GM12878 (cell line): ENCODE measurements around the gene ACO1. TPM values are rescaled to one million over a fixed set of nuclear protein-coding genes. Genes with fewer than 3 reads are reported as not detected.

Experiments used
- ATAC-seq: fragments of 200-7000 bp; cut with Tn5 transposase; 3 replicates; pipeline ENCODE4 v1.9.1; 2020; ENCODE audit warnings: mild to moderate bottlenecking, moderate library complexity
- Bru-seq: library from RNA; stranded (reverse); fragments of 400-500 nt; gene quantifications from one replicate; lab custom pipeline; 2021; lab: Mats Ljungman, UMichigan
- BruChase-seq, 2 experiments: library from RNA; stranded (reverse); fragments of 400-500 nt; gene quantifications; one replicate each; lab custom pipeline; 2021; lab: Mats Ljungman, UMichigan
- BruUV-seq: library from RNA; stranded (reverse); fragments of 400-500 nt; replicated peaks from 2 replicates; lab custom pipeline; 2021; lab: Mats Ljungman, UMichigan
- CTCF ChIA-PET: fragments of 300-600 bp; sonication (Branson Sonifier 250); formaldehyde crosslinking; extraction: SDS; loops from one replicate; lab custom pipeline; 2021; ENCODE audit warnings: inconsistent platforms; lab: Yijun Ruan, JAX
- POLR2A ChIA-PET: fragments of 350-600 bp; formaldehyde crosslinking; extraction: SDS; loops from one replicate; lab custom pipeline; 2021; ENCODE audit warnings: inconsistent platforms; lab: Charles Lee
- RAD21 ChIA-PET: fragments of 300-600 bp; sonication (Branson Sonifier 250); formaldehyde crosslinking; loops from one replicate; lab custom pipeline; 2023; ENCODE audit warnings: antibody characterized with exemption; ENCODE audit not compliant: unreplicated experiment; lab: Charles Lee
- SMC1A ChIA-PET: fragments of 300-600 bp; sonication (Branson Sonifier 250); formaldehyde crosslinking; loops from one replicate; lab custom pipeline; 2023; ENCODE audit not compliant: unreplicated experiment, uncharacterized antibody; lab: Charles Lee
- DNase-seq: peaks from one replicate; pipeline ENCODE4 v3.0.0-alpha.2; 2011; ENCODE audit warnings: low read depth, low spot score
- FAIRE-seq: peaks from 3 replicates; lab custom pipeline; 2011; peaks lifted over from hg19 to GRCh38; lab: Jason Lieb, UNC
- H2AFZ ChIP-seq: 2 replicates; pipeline ENCODE4 v1.6.0; 2011; ENCODE audit warnings: low read depth, low read length, control low read depth; ENCODE audit not compliant: control insufficient read depth
- H3K27ac ChIP-seq: 2 replicates; pipeline ENCODE4 v1.5.1; 2011; ENCODE audit warnings: control low read depth; ENCODE audit not compliant: control insufficient read depth, insufficient read depth
- H3K27me3 ChIP-seq, 2 experiments: replicated peaks in 1 of 2; 2 replicates each; pipeline versions ENCODE4 v1.6.0 to v1.6.1; 2011; ENCODE audit warnings: low read length in 1 of 2; ENCODE audit not compliant: control insufficient read depth in 2 of 2, insufficient read depth in 2 of 2
- H3K36me3 ChIP-seq, 2 experiments: 2 replicates each; pipeline ENCODE4 v1.5.1; 2011; ENCODE audit warnings: low read length in 1 of 2; ENCODE audit not compliant: control insufficient read depth in 2 of 2, insufficient read depth in 2 of 2
- H3K4me1 ChIP-seq: 2 replicates; pipeline ENCODE4 v1.6.1; 2011; ENCODE audit warnings: mild to moderate bottlenecking, low read length, moderate library complexity, mixed read lengths; ENCODE audit not compliant: control insufficient read depth, insufficient read depth
- H3K4me2 ChIP-seq: 2 replicates; pipeline ENCODE4 v1.6.0; 2011; ENCODE audit warnings: control low read depth; ENCODE audit not compliant: control insufficient read depth, insufficient read depth
- H3K4me3 ChIP-seq: fragments of 200-600 bp; sonication (generic); 2 replicates; pipeline ENCODE4 v1.5.1; 2016
- H3K79me2 ChIP-seq: 2 replicates; pipeline ENCODE4 v1.6.0; 2011; ENCODE audit warnings: low read length; ENCODE audit not compliant: control insufficient read depth, insufficient read depth
- H3K9ac ChIP-seq: 2 replicates; pipeline ENCODE4 v1.8.0; 2011; ENCODE audit warnings: low read length, control low read depth, mixed read lengths; ENCODE audit not compliant: control insufficient read depth, insufficient read depth
- H3K9me3 ChIP-seq: replicated peaks from 3 replicates; pipeline ENCODE4 v1.5.1; 2011; ENCODE audit warnings: mild to moderate bottlenecking, low read length; ENCODE audit not compliant: control insufficient read depth, insufficient read depth
- H4K20me1 ChIP-seq: 2 replicates; pipeline ENCODE4 v1.6.0; 2011; ENCODE audit not compliant: control insufficient read depth, insufficient read depth
- BMI1 ChIP-seq: fragments of 450-650 bp; IDR thresholded peaks from 2 replicates; pipeline ENCODE4 v1.6.1; 2016; ENCODE audit warnings: mild to moderate bottlenecking, moderate library complexity, borderline replicate concordance
- E4F1 ChIP-seq: fragments of 450-650 bp; IDR thresholded peaks from 2 replicates; pipeline ENCODE4 v1.6.1; 2018; ENCODE audit warnings: borderline replicate concordance, mild to moderate bottlenecking; ENCODE audit not compliant: partially characterized antibody
- EGR1 ChIP-seq, 2 experiments: IDR thresholded peaks; 1 replicate in 1 of 2; 2 replicates in 1 of 2; pipeline ENCODE4 v1.6.1; 2011 to 2012; ENCODE audit warnings: low read depth in 2 of 2, low read length in 2 of 2, borderline replicate concordance in 1 of 2, mild to moderate bottlenecking in 1 of 2, moderate library complexity in 1 of 2
- ESRRA ChIP-seq: IDR thresholded peaks from 2 replicates; pipeline ENCODE4 v1.6.1; 2012; ENCODE audit warnings: mild to moderate bottlenecking, low read length, improper control_type of control experiment
- ETV6 ChIP-seq, 2 experiments: fragments of 450-650 bp in 1 of 2; IDR thresholded peaks in 1 of 2; conservative IDR thresholded peaks in 1 of 2; 2 replicates each; pipeline ENCODE4 v1.6.1; 2014; ENCODE audit warnings: antibody characterized with exemption in 1 of 2, borderline replicate concordance in 1 of 2, low read depth in 1 of 2, mild to moderate bottlenecking in 1 of 2, moderate library complexity in 1 of 2
- HCFC1 ChIP-seq: fragments of 150-350 bp; IDR thresholded peaks from 2 replicates; pipeline ENCODE4 v1.6.1; 2014; ENCODE audit warnings: low read length
- JUND ChIP-seq: IDR thresholded peaks from 2 replicates; pipeline ENCODE4 v1.6.1; 2012; ENCODE audit warnings: low read depth, mild to moderate bottlenecking, low read length, improper control_type of control experiment, moderate library complexity
- MTA3 ChIP-seq: IDR thresholded peaks from 2 replicates; pipeline ENCODE4 v1.6.1; 2012; ENCODE audit warnings: low read length, inconsistent platforms, borderline replicate concordance
- SMARCA5 ChIP-seq: fragments of 450-650 bp; IDR thresholded peaks from 2 replicates; pipeline ENCODE4 v1.6.1; 2017; ENCODE audit warnings: mild to moderate bottlenecking
- SMC3 ChIP-seq: IDR thresholded peaks from 2 replicates; pipeline ENCODE4 v1.6.1; 2011; ENCODE audit warnings: low read length, improper control_type of control experiment, borderline replicate concordance
- ZNF384 ChIP-seq: IDR thresholded peaks from 2 replicates; pipeline ENCODE4 v1.6.1; 2012; ENCODE audit warnings: low read depth, mild to moderate bottlenecking, low read length, improper control_type of control experiment, borderline replicate concordance
- ZZZ3 ChIP-seq: IDR thresholded peaks from 2 replicates; pipeline ENCODE4 v1.6.1; 2011; ENCODE audit warnings: low read depth; ENCODE audit not compliant: control insufficient read depth, insufficient read length
- WGBS: methylation state at CpG from one replicate; pipeline ENCODE4 v1.1.6; 2016; ENCODE audit warnings: low lambda C conversion rate; ENCODE audit not compliant: insufficient replicate concordance, insufficient coverage; ENCODE audit errors: missing lambda C conversion rate; 5-methylcytosine and 5-hydroxymethylcytosine counted together
- in situ Hi-C: fragments of 300-500 bp; cut with MboI; formaldehyde crosslinking; loops from 9 replicates; pipeline ENCODE4 v1.14.3; 2018; ENCODE audit warnings: mixed read lengths
- intact Hi-C: fragments of 100-400 bp; cut with micrococcal nuclease; formaldehyde crosslinking; loops from one replicate; pipeline ENCODE4 v1.14.2; 2022; ENCODE audit not compliant: unreplicated experiment
- long read RNA-seq, 2 experiments: library from polyadenylated mRNA; unstranded; transcript quantifications; one replicate each; pipeline ENCODE4 v2.0.0, GENCODE V29; 2019 to 2020
- polyA minus RNA-seq, 3 experiments: library from RNA; depleted of rRNA, polyadenylated mRNA; stranded (reverse); fragments of >200 nt; gene quantifications; 2 replicates each; pipeline ENCODE4 v1.2.3, GENCODE V29; 2011
- polyA plus RNA-seq, 11 experiments: library from polyadenylated mRNA; depleted of rRNA in 4 of 11; unstranded in 6 of 11; stranded (reverse) in 5 of 11; fragments of >200 nt; fragmentation: Nextera tagmentation in 4 of 11; fragmentation: Illumina TruSeq in 1 of 11; extraction: Ambion mirVana in 4 of 11; extraction: Trizol in 1 of 11; gene quantifications; 1 replicate in 1 of 11; 2 replicates in 10 of 11; pipeline versions ENCODE4 v1.2.1 to v1.2.3, GENCODE V29; 2011 to 2016; ENCODE audit warnings: inconsistent platforms in 2 of 11, missing spikeins in 2 of 11, low read depth in 1 of 11
- total RNA-seq, 4 experiments: library from RNA; depleted of rRNA in 3 of 4; stranded (reverse); fragments of >200 nt in 3 of 4; fragmentation: Illumina TruSeq in 1 of 4; extraction: Trizol in 1 of 4; gene quantifications; 2 replicates each; pipeline versions ENCODE4 v1.2.1 to v1.2.3, GENCODE V29; 2013 to 2021
- TF ChIP-seq, protein P1 (sequence below): IDR thresholded peaks from 2 replicates; pipeline ENCODE4 v1.6.1; 2012; ENCODE audit warnings: low read depth, low read length, improper control_type of control experiment

ACO1 gene
- 1.6 and 1.8 TPM in 2 replicates for total RNA-seq (2013; cell fraction: nucleolus; rRNA removed)
- total RNA-seq (2014; rRNA removed): 3.0 and 3.3 TPM in 2 replicates
- total RNA-seq (2014; rRNA removed; fragmentation: Illumina TruSeq; extraction: Trizol): 2.4 and 3.2 TPM in 2 replicates
- 3.4 and 3.5 TPM in 2 replicates for total RNA-seq (2021)
- 5.2 TPM for polyA plus RNA-seq (2011; ENCODE audit: low read depth)
- polyA plus RNA-seq (2011; rRNA removed): 5.6 and 6.4 TPM in 2 replicates
- polyA plus RNA-seq (2011; cell fraction: cytosol; rRNA removed): 4.4 and 4.5 TPM in 2 replicates
- polyA plus RNA-seq (2011; cell fraction: nucleus; rRNA removed): 3.0 and 3.7 TPM in 2 replicates
- 5.9 and 7.7 TPM in 2 replicates for polyA plus RNA-seq (2012)
- 3.3 and 3.5 TPM in 2 replicates for polyA plus RNA-seq (2014; fragmentation: Illumina TruSeq; extraction: Trizol)
- under 1 TPM; 0.21 to 0.53 TPM for polyA plus RNA-seq (2014; fragmentation: Nextera tagmentation; extraction: Ambion mirVana)
- 2.5 and 2.9 TPM in 2 replicates for polyA plus RNA-seq (2014; rRNA removed)
- 1 to 10 TPM; 4.2 to 6.5 TPM for polyA plus RNA-seq (2016; fragmentation: Nextera tagmentation; extraction: Ambion mirVana)
- 7.1 TPM in 2 replicates for polyA minus RNA-seq (2011; rRNA and poly(A)+ RNA removed)
- polyA minus RNA-seq (2011; cell fraction: cytosol; rRNA and poly(A)+ RNA removed): 1.4 and 1.7 TPM in 2 replicates
- polyA minus RNA-seq (2011; cell fraction: nucleus; rRNA and poly(A)+ RNA removed): 0.97 and 1.1 TPM in 2 replicates
- percentile 48 among the genes with signal in this experiment for Bru-seq, nascent RNA
- percentile 46 among the genes with signal in this experiment for BruChase-seq, experiment 1, labeled RNA remaining after a 6-hour chase
- percentile 46 among the genes with signal in this experiment for BruChase-seq, experiment 2, labeled RNA remaining after a 2-hour chase
- long read RNA-seq, experiment 1, full-length matches to known transcripts: 1 of 1 reads
- long read RNA-seq, experiment 1, partial matches to known transcripts: 0 of 1 reads
- long read RNA-seq, experiment 1, other reads (novel, unspliced or antisense): 0 of 1 reads
- long read RNA-seq, experiment 2, full-length matches to known transcripts: 6 of 13 reads
- long read RNA-seq, experiment 2, partial matches to known transcripts: 5 of 13 reads
- long read RNA-seq, experiment 2, other reads (novel, unspliced or antisense): 2 of 13 reads

DNA sequence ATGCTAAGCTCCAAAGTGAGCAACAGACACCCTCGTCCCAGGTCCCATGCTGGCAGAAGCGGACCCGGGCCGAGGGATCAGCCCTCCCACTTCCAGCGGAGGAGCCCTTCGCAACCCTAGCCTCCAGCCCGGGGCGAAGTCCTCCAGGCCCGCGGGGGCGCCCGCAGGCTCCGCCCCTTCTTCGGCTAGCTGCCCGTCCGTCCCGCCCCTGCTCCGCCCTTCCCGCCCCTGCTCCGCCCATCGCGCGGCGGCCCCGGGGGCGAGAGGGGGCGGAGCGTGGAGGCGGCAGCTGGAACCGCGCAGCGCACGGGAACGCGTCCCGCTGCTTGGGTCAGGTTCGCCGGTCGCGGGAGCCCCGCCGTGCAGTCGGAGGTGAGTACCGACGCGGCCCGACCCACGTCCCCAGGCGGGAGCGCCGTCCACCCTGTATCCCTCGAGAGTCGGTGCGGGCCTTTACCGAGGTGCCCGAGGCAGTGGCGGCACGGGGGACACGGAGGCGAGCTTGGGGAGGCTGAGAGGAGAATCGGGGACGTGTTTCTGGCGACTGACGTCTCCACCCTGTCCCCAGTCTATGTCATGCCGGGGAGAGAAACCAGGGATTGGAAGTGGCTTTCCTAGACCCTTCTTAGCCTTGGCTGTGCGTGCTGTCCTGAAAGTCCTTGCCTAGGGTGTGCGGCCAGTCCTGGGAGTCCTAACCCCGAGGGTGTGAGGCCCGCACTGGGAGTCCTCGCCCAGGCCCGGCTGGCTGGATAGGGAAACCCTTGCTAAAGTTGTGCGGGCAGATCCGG is at the start of gene ACO1:
Gene ACO1 (plus strand): TSS at position 280 of the 788 bp plus-strand sequence. CDS start 20,864 bp downstream, outside the sequence.
- Histone ChIP-seq H3K27ac (no peak within 1 kb of the TSS), H4K20me1 (no peaks in the 10 kb centered on the region), H3K4me1 (0 out of 2 replicates have a peak, but pooled peaks cover 3% of the 10 kb centered on the region), H3K9ac (peak within 1 kb of the TSS; percentile 33; the same call in 1 of the 2 replicates), H3K36me3 (no peaks in the 10 kb centered on the region), H2AFZ (peak within 1 kb of the TSS; percentile 78), H3K4me2 (peak within 1 kb of the TSS; percentile 97), H3K4me3 (peak within 1 kb of the TSS; percentile 69), H3K27me3 (no peaks in the 10 kb centered on the region; a peak in 2 of 4 replicates), H3K9me3 (no peaks in the 10 kb centered on the region), H3K79me2 (no peaks in the 10 kb centered on the region)
- RAD21 ChIA-PET: interaction anchor here (0.7 to 4.8 kb wide), 9 partner anchors 10 to 197 kb away, joined by 3 to 21 read pairs (median 4); partner anchors contain the start of gene RIGI
- intact Hi-C loops (loop anchor here (5.0 kb wide), 1 partner anchor 88 kb away; no protein-coding TSS in a partner anchor), in situ Hi-C loops (loop anchor here (5.0 kb wide), 2 partner anchors 193 to 593 kb away; no protein-coding TSS in a partner anchor)
- POLR2A ChIA-PET: interaction anchor here (0.7 to 2.6 kb wide), 3 partner anchors 140 to 170 kb away, joined by 3 to 9 read pairs (median 9); partner anchors contain the start of genes RIGI, SMIM27 and TOPORS
- peak; percentile 49 for FAIRE-seq
- SMC1A ChIA-PET: interaction anchor here (0.9 to 3.8 kb wide), 8 partner anchors 9 to 196 kb away, joined by 3 to 21 read pairs (median 4); partner anchors contain the start of gene RIGI
- DNase-seq: peak; percentile 28
- no TSS peak for BruUV-seq
- ATAC-seq: peak; percentile 99
- CTCF ChIA-PET: interaction anchor here (1.2 to 6.5 kb wide), 7 partner anchors 51 to 585 kb away, joined by 3 to 102 read pairs (median 5); partner anchors contain the start of genes NDUFB6, RIGI and TOPORS
- 1% methylated on average over 55 of the region's 73 CpGs for WGBS
- TF ChIP-seq SMARCA5: no peak
- TF ChIP-seq EGR1 (IDR thresholded peaks at IDR 0.05; ENCODE audit: borderline replicate concordance in 1 of 2, low read depth in 2 of 2, low read length in 2 of 2): peak in 1 of 2 experiments; percentile 88; a peak in 2 of 3 replicates
- TF ChIP-seq ZZZ3: no peak
- no peak for TF ChIP-seq JUND
- TF ChIP-seq SMC3: no peak
- TF ChIP-seq ESRRA: no peak
- no peak for TF ChIP-seq BMI1
- TF ChIP-seq MTA3: no peak
- TF ChIP-seq ETV6 (conservative IDR thresholded peaks at IDR 0.05 in 1 of 2, IDR thresholded peaks at IDR 0.05 in 1 of 2; ENCODE audit: borderline replicate concordance in 1 of 2, low read depth in 1 of 2): no peak
- TF ChIP-seq ZNF384: no peak
- TF ChIP-seq E4F1: no peak
- no peak for TF ChIP-seq HCFC1
- TF ChIP-seq, protein P1, sequence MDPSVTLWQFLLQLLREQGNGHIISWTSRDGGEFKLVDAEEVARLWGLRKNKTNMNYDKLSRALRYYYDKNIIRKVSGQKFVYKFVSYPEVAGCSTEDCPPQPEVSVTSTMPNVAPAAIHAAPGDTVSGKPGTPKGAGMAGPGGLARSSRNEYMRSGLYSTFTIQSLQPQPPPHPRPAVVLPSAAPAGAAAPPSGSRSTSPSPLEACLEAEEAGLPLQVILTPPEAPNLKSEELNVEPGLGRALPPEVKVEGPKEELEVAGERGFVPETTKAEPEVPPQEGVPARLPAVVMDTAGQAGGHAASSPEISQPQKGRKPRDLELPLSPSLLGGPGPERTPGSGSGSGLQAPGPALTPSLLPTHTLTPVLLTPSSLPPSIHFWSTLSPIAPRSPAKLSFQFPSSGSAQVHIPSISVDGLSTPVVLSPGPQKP: no peak
